CD4-positive, alpha-beta T cell treated with Interleukin-17A for 4 hours (primary cell): Measurements from ENCODE around the gene TOR1A.

Experiments used
- DNase-seq: peaks from one replicate; pipeline ENCODE4 v3.0.0-alpha.2; 2020; ENCODE audit warnings: mixed read lengths

Gene TOR1A, protein sequence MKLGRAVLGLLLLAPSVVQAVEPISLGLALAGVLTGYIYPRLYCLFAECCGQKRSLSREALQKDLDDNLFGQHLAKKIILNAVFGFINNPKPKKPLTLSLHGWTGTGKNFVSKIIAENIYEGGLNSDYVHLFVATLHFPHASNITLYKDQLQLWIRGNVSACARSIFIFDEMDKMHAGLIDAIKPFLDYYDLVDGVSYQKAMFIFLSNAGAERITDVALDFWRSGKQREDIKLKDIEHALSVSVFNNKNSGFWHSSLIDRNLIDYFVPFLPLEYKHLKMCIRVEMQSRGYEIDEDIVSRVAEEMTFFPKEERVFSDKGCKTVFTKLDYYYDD

GRCh38 chr9:129823935-129824601, at the start of gene TOR1A:
Gene TOR1A (minus strand): TSS chr9:129824136. CDS start chr9:129824085, 51 bp downstream.
- peak; percentile 93 for DNase-seq

GRCh38 chr9:129871046-129871445, 47.1 kb upstream of the TOR1A start:
- no peak for DNase-seq

DNA sequence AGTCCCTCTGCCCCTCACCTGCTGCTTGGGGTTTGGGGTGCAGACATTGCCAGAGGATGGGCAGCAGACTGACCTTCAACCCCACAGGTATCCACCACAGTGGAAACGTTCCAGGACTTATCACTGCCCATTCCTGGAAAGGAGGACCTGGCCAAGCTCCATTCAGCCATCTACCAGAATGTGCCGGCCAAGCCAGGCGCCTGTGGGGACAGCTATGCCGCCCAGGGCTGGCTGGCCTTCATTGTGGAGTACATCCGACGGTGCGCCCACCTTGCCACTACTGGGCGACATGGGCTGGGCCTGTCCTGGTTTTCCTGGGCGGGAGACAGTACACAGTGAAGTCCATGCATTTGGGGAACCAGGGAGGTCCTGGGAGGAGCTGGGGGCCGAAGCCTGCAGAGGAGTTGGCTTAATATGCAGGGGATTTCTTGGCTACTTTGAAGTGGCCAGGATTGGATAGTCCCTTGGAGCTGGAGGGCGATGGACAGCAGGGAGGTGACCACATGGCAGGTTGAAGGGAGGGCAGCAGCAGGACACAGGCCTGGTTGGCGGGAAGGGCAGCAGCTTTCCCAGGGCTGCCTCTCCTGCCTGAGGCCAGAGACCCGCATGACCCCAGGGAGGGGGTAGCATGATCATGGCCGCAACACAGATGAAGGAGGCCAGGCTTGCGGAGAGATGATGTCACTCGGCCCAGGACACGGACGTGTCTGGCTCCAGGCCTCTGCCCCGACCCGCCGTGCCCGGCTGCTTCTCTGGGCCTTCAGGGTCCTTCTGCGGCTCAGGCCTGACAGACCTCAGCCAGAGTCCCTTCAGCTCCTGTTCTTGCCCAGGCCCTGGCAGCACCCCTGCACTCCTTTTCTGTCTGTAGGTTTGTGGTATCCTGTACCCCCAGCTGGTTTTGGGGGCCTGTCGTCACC, 45.9 kb upstream of the TOR1A start:
- DNase-seq = no peak

- DNase-seq = peak; percentile 94
Observed at GRCh38 chr9:129868872-129869486, 45.0 kb upstream of the TOR1A start.

- DNase-seq = no peak
Observed at GRCh38 chr9:129868023-129868871, 44.3 kb upstream of the TOR1A start.

- DNase-seq = peak; percentile 33
Observed at GRCh38 chr9:129867136-129868022, 43.4 kb upstream of the TOR1A start.

GRCh38 chr9:129866394-129867135, 42.6 kb upstream of the TOR1A start:
- peak; percentile 71 for DNase-seq

DNA sequence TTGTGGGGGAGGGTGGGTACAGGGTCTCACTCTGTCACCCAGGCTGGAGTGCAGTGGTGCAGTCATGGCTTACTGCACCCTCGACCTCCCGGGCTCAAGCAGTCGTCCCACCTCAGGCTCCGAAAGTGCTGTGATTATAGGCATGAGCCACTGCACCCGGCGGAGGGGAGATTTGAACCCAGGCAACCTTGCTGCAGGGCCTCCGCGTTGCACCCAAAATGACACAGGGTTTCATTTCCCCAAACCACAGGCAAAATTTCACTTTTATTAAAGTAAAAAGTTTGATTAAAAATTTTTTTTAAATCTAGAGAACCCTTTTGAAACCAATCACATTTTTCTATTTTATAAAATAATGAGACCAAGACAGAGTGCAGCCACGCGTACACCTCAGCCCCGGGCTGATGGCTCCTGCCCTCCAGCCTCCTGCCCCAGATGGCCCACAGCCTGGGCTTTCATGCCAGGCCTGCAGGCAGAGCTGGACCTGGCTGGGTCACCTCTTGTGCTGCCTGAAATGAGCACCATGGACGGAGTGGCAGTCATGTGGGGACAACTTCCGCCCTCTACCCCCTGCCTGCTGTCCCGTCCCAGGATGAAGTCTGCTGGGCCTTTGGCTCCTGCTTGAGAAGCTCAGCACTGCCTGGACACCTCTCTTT, 41.9 kb upstream of the TOR1A start:
- no peak for DNase-seq

DNA sequence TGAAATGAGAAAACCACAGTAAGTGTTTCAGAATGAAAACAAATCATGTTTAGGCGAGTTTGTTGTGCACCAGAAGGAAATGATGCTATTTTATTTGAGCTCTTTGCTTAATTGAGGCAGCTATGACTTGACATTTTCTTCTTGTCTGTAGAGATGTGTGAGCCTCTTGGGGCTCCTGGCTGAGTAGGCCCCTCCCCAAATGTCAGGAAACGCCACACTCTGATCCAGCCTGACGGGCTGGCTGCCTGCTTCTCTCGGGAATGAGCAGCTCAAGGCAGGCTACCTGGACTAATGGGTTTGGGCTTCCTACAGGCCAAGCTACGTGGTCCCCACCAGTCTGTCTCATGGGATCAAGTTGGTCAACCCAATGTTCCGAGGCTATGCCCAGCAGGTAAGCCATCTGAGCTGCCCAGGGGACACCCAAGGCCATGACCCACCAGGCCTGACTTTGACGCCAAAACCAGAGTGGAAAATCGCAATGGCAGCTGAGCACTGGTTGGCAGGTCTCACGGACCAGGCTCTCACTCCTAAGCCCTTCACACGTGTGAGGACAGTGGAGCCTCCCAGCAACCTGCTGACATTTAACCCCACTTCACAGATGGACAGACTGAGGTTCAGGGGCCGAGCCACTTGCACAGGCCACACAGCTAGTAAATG, 41.2 kb upstream of the TOR1A start:
- no peak for DNase-seq

DNA sequence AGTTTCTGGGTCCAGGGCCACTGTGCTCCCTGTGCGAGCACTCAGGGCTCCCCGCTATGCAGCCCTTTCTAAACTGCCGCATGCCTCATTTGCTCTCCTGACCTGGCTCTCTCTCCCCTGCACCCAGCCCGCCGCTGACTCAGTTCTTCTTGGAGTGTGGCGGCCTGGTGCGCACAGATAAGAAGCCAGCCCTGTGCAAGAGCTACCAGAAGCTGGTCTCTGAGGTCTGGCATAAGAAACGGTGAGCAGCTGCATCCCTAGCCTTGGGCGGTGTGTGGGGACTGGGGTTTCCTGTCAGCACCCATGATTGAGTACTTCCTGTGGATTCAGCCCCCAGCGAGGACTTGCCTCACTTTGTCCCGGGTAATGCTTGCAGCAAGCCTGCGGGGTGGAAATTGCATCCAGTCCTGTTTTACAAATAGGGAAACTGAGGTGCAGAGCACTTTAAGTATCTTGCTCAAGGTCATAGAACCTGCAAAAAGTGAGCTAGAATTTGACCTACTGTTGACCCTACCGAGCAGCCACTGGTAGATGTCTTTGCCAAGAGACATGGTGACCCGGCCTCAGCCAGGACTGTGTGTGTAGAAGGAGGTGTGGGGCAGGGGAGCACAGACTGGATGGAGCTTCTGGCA, 39.2 kb upstream of the TOR1A start:
- DNase-seq = peak; percentile 84

DNA sequence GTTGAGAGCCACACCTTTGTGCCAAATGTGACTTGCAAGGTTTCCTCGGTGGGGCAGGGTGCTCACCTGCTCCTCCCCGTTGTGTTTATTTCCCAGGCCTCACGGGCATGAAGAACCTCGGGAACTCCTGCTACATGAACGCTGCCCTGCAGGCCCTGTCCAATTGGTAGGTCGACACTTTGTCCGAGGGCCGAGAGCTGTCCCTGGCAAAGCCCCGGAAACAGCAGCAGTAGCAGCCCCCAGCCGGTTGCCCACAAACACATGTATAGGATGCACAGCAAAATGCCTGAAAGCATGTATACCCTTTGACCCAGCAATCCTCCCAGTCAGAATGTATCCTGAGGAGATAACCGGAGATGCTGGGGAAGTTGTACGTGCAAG, 37.5 kb upstream of the TOR1A start:
- DNase-seq = no peak

DNA sequence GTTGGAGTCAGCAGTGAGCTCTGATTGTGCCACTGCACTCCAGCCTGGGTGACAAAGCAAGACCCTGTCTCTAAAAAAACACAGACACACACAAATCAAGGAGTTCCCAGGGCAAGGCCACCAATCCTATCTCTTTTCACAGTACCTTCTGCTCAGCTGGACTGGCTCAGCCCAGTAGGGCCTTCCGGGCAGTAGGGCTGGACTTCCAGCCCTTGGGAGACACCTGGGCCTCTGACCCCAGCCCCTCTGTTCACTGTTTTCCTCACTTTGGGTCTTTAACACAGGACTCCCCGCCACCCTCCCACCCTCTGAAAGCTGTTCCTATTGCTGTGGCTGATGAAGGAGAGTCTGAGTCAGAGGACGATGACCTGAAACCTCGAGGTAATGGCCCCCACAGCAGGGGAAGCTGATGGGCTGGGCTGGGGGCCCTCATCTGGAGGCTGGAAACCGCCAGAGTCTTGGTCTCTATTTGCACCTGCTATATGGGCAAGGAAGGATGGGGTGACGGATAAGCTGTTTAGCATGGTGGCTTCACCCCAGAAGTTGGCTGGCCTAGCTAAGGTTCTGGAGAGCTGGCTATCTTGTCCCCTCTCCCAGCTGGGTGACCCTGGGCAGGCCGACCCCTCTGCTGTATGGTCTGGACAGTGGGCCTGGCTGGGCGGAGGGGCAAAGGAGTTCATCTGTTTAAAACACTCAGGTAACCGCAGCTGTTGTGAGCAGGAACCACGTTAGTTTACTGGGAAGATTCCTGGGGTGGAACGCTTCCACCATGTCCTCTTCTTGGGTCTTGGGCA, 36.9 kb upstream of the TOR1A start:
- DNase-seq = no peak

GRCh38 chr9:129858167-129858962, 34.4 kb upstream of the TOR1A start:
- no peak for DNase-seq

DNA sequence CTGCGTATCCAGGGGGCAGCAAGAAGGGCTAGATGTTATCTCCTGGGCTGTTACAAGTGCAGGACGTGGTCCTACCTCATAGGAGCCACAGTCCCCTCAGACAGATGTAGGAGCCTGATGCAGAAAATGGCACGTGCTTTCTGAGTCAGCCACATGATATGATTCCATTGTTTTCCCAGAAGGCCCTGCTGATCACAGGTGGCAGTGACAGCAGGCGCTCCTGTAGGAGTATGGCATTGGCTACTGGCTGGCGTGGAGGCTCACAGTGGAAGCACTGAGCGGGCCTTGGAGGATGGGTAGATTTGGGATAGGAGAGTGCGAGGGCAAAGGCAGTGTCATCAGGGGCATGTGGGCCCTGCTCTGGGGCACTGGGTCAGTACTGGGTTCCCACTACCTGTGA, 33.3 kb upstream of the TOR1A start:
- no peak for DNase-seq

DNA sequence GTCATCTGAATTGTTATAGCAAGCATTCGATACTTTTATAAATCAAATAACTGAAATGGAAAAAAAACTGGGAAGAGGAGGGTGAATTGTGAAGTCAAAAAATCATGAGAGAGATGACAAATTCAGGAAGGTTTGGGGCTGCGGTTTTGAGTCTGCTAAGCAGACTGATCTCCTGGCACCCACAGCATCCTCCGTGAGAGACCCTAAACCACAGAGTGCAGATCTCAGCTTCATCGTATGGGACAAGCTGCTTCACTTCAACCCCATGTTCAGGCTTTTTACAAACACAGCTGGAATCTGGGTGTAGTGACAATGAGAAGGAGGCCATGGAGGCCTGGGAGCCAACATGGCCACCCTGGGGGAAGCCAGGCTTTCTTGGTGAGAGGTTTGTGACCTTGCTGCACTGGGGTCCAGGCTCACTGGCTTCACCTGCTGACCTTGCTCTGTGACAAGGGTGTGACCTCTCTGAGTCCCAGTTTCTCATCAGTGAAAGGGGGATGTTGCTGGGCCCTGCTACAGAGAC, 30.7 kb upstream of the TOR1A start:
- peak; percentile 63 for DNase-seq

GRCh38 chr9:129853614-129854013, 29.7 kb upstream of the TOR1A start:
- DNase-seq = no peak

- DNase-seq = no peak
Observed at GRCh38 chr9:129852579-129852978, 28.6 kb upstream of the TOR1A start.
